GM10847 (cell line): Measurements from ENCODE around the gene HEATR1.

Experiments
- POLR2A ChIP-seq: IDR thresholded peaks from 2 replicates; pipeline ENCODE4 v1.6.1; 2011; ENCODE audit not compliant: insufficient read length; ENCODE audit errors: extremely low read depth

The HEATR1 gene

DNA sequence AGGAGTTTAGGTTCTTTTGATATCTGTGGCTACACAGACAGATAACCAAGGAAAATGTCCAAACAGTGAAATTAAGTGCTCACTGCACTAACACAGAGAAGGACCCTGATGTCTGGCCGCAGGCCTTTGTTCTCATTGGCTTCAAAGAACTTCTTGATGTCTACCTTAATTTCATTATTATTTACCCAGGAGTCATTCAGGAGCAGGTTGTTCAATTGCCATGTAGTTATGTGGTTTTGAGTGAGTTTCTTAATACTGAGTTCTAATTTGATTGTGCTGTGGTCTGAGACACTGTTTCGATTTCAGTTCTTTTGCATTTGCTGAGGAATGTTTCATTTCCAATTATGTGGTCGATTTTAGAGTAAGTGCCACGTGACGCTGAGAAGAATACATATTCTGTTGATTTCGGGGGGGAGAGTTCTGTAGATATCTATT is 95.7 kb downstream of the HEATR1 start:
- no peak for TF ChIP-seq POLR2A

DNA sequence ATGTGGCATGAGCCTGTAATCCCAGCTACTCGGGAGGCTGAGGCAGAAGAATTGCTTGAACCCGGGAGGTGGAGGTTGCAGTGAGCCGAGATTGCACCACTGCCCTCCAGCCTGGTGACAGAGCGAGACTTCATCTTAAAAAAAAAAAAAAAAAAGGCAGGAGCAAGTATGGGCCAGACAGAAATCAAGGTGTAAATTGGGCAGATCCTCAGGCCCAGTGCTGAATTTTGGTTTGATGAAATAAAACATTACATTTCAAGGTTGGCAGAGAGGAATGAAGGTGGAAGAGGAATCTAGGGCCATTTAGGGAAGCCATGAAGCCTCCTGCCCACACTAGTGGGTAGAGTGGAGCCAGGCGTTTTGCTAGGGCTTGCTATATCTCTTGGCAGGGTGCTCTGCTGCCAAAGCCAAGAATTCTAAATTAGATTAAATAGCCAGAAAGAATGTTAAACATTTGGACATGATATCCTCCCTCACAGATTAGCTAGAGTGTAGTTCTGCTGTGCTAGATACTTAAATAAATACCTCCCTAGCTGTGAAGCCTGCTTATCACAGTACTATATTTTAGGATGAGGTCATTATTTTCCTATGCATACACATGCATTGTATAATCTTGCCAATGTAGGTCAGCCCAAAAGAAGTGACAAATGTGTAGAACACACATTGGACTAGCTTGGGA is 97.2 kb downstream of the HEATR1 start:
- TF ChIP-seq POLR2A: no peak

DNA sequence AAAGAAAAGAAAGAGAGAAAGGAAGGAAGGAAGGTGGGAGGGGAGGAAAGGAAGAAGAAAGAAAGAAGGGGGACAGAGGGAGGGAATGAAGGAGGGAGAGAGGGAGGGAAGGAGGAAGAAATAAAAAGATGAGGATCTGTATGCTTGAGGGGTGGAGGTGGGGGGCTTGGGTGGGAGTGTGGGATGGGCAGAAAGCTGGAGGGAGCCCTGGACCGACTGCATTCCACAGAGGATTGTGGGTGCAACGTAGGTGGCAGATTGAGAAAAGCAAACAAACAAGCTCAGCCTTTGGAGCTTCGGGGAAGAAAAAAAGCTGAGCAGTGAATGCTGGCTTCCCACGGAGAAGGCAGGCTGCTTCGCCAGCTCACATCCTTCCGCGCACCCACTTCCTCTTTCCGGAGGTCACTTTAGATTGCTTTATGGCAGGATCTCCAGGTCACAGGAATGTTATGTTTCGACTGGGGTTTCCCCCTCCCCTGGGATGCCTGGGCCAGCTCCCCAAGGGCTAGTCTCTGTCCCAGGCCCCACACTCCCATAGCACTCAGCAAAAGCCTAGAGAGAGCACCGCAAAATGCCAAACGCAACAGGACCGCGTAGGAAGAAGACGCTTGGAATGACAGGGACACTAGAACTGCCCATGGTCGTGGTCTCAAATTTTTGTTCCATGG is 101.2 kb downstream of the HEATR1 start:
- no peak for TF ChIP-seq POLR2A

DNA sequence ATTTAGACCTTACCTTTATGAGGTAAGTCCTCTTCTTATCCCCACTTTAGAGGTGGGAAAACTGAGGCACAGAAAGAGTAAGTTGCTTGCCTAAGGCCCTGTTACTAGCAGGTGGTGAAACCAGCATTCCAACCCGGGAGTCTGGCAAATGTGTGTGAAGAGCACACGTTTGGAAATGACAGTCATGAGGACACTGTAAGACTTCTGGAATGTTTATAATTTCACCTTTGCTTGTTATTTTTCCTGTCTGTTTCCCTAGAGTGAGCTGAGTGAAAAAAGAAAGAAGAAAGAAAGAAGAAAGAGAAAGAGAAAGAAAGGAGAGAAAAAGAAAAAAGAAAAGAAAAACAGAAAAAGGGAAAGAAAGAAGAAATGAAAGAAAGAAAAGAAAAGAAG is 101.7 kb downstream of the HEATR1 start:
- no peak for TF ChIP-seq POLR2A

DNA sequence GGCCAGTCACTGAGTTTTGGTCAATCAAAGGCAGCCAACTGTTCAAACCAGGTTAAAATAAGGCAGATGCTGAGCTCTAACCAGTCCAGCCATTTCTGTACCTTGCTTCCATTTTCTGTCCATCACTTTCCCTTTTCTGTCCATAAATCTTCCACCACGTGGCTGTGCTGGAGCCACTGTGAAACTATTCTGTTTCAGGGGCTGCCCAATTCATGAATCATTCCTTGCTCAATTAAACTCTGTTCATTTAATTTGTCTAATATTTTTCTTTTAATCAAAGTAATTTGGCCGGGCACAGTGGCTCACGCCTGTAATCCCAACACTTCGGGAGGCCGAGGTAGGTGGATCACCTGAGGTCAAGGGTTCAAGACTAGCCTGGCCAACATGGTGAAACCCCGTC is 103.2 kb downstream of the HEATR1 start:
- TF ChIP-seq POLR2A: no peak
